Amniotic stem cell (primary cell): ENCODE measurements around the gene DPM3.
"Not testable (repeated sequence)": the region's sequence is repeated elsewhere in the genome, so short reads cannot be mapped to it uniquely, and the experiment has no call there.

Experiments
- DNase-seq: peaks from one replicate; lab custom pipeline; 2025; lab: John Stamatoyannopoulos, UW

The DPM3 gene

DNA sequence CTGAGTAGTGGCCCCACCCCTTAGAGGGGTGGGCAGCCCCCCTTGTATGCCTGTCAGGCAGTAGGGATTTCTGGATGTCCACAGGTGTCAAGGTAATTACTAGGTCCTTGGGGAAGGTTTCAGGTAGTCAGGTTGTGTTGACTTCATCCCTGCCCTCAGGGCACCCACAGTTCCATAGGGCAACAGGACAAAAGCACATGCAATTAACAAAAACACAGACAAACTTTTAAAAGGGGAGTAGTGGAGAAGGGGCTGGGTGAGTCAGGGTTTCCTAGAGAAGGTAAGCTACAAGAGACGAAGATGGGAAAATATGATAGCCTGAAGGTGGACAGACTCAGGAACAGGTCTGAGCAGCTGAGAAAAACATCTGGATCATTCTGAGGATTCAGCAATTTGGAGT lies 18.7 kb upstream of the DPM3 start:
- no peak for DNase-seq

DNA sequence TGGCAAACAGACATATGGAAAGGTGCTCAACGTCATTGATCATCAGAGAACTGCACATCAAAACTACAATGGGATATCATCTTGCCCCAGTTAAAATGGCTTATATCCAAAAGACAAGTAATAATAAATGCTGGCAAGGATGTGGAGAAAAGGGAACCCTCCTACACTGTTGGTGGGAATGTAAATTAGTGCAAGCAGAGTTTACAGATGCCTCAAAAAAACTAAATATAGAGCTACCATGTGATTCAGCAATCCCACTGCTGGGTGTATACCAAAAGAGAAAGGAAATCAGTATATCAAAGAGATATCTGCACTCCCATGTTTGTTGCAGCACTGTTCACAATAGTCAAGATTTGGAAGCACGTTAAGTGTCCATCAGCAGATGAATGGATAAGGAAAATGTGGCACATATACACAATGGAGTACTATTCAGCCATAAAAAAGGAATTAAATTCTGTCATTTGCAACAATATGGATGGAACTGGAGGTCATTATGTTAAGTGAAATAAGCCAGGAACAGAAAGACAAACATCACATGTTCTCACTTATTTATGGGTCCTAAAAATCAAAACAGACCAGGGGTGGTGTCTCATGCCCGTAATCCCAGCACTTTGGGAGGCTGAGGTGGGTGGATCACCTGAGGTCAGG lies 15.8 kb upstream of the DPM3 start:
- DNase-seq, result not testable (repeated sequence)

DNA sequence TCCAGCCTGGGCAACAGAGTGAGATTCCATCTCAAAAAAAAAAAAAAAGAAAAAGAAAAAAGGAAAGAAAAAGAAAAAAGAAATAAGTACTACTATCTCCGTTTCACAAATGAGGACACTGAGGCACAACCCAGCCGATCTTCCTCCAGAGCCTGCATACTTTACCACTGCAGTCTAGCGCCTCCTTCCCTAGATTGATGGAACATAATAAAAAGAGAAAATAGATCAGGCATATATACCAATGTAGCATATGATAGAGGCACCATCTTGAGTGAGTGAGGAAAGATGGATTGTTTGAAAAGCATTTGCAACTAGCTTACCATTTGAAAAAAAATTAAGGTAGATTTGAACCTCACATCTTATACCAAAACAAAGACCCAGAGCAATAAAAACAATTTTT lies 5.2 kb upstream of the DPM3 start:
- DNase-seq, result no peak

DNA sequence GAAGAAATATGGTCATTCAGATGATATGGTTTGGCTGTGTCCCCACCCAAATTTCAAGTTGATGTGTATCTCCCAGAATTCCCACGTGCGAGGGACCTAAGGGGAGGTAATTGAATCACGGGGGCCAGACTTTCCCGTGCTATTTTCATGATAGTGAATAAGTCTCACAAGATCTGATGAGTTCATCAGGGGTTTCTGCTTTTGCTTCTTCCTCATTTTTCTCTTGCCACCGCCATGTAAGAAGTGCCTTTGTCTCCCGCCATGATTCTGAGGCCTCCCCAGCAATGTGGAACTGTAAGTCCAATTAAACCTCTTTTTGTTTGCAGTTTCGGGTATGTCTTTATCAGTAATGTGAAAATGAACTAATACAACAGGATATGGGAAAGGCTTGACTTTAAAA lies 1.4 kb upstream of the DPM3 start:
- no peak for DNase-seq

DNA sequence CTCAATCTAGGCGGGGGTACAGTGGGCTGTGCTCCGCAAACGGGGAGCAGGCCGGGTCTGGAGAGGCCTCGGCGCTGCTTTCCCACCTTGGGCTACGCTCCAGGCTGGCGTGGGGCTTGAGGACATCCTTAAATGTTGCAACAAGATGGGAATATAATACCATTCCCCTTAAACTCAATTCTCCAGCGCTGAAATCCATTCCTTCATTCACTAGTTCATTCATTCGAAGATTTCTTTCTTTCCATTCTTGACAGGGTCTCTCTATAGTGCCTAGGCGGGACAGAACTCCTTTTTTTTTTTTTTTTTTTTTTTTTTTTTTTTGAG lies 261 bp upstream of the DPM3 start:
- DNase-seq, result no peak

DNA sequence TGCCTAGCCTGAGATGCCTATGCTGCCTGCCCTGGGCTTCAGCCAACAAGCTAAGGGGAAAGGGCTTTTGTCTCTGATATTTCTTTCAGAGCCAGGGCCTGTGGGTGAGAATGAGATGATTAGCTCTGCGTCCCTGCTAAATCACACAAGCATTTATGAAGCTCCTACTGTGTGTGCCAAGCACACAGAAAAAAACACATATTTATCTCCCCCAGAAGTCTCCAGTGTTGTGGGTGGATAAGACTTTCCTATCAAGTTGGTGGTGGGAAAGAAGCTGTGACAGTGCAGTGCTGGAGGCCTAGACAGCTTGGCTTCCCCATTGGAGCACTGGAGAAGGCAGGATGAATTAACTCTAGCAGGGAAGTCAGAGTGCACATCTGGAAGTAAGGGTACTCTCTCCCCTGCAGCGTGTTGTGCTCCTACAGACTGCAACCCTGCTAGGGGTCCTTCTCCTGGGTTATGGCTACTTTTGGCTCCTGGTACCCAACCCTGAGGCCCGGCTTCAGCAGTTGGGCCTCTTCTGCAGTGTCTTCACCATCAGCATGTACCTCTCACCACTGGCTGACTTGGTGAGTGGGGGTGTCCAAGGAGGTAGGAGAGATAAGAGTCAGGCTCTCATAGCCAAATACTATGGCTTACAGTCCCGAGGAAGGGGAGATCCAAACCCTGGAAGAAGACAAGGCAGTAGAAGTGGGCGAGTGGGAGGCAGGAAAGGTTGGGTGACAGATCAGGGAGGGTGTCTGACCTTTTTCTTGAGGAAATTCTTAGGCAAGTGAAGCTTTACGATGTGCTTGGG lies 3.0 kb downstream of the DPM3 start:
- no peak for DNase-seq

DNA sequence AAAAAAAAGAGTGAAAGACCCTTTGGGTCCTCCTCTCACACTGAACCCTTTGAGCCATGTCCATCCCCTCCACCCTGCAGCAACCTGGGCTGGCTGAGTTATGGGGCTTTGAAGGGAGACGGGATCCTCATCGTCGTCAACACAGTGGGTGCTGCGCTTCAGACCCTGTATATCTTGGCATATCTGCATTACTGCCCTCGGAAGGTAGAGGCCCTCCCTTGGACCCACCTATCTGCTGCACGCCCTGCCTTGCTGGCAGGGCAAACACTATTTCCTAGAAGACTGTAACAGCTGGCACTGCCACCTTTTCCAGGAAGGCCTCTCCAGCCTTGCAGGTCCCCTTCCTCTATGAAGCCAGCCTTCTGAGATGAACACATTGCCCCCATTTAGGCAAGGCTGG lies 3.6 kb downstream of the DPM3 start:
- DNase-seq, result no peak

DNA sequence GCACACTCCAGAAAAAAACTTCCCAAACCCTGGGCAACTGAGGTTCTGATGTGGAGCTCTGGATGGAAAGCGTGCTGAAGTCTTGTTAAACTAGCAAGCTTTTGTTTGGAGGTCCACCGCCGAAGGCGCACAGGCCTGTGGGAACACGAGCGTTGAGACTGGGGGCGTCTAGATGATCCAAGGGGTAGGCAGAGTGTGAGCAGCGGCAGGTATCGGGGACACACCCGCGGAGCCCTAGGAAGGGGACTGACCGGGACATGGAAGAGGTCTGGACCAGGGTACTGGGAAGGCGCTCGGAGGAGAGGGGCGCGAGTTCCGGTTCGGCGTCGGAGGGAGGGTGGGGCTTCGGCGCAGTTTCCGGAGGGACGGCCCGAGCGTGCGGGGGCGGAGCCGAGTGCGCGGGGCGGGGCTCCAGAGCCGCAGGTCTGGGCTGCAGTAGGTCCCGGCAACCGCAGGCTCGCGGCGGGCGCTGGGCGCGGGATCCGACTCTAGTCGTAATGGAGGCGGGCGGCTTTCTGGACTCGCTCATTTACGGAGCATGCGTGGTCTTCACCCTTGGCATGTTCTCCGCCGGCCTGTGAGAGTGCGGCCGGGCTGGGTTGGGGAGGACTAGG lies 4.8 kb downstream of the DPM3 start, which contains the start of gene SLC50A1:
Gene SLC50A1, plus strand, starts transcription at position 438 of the 614 bp plus-strand sequence. Its CDS starts 60 bp downstream, at position 498.
- peak; percentile 81 for DNase-seq

DNA sequence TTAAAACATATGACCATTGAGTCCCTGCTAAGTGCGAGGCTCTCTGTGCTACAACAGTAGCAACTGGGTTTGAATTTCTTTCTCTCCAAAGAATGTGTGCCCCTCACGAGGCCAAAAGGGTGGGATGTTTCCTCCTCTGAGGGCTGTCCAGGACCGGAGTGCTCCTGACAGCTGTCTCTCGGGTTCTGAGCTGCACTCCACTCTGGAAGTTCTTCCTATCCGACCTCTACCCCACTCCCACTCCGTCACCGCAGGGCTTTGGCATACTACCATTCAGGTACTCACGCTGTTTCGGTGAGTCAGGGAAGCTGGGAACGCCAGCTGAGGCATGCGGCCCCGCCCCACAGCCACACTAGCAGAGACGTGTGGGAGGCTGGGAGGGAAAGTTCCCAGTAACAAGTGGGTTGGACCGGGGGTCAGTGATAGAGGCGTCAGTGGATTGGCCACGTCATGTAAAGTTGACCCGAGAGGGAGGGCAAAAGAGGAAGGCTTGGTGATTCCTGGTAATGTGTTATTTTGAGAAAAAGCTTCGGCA lies 5.4 kb downstream of the DPM3 start:
- peak; percentile 94 for DNase-seq

DNA sequence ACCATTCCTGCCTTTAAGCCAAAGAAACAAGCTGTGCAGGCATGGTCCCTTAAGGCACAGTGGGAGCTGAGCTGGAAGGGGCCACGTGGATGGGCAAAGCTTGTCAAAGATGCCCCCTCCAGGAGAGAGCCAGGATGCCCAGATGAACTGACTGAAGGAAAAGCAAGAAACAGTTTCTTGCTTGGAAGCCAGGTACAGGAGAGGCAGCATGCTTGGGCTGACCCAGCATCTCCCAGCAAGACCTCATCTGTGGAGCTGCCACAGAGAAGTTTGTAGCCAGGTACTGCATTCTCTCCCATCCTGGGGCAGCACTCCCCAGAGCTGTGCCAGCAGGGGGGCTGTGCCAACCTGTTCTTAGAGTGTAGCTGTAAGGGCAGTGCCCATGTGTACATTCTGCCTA lies 6.0 kb downstream of the DPM3 start:
- DNase-seq, result no peak

DNA sequence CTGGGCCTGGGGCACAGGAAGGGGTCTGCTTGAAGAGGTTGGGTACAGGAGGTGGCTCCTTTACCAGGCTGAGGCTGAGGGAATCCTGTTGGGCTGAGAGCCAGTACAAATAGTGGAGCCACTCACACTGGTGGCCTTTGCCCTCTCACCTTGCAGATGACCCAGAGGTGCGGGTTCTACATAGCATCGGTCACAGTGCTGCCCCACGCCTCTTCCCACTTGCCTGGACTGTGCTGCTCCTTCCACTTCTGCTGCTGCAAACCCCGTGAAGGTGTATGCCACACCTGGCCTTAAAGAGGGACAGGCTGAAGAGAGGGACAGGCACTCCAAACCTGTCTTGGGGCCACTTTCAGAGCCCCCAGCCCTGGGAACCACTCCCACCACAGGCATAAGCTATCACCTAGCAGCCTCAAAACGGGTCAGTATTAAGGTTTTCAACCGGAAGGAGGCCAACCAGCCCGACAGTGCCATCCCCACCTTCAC lies 6.5 kb downstream of the DPM3 start:
- DNase-seq, result no peak

DNA sequence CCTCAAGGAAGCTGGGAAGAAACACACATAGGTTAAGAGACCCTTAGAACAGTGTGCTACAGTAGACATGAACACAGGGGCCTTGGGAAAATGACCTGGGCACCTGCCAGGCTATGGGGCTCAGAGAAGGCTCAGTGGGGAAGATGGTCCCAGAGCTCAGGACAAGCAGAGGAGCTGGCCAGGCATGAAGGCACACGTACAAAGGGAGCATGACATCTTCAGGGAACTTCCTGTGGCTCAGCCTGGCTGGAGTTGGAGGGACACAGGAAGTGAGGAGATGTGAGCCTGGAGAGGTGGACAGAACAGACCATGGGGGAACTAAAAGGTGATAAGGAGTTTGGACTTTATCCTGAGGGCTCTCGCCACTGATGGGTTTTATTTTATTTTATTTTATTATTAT lies 8.5 kb downstream of the DPM3 start:
- no peak for DNase-seq

DNA sequence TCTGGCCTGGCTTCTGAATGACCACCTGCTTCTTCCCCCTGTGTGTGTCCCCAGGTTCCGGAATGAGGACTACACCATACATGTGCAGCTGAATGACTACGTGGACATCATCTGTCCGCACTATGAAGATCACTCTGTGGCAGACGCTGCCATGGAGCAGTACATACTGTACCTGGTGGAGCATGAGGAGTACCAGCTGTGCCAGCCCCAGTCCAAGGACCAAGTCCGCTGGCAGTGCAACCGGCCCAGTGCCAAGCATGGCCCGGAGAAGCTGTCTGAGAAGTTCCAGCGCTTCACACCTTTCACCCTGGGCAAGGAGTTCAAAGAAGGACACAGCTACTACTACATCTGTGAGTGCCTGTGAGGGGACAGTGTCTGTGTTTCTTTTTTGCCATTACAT lies 9.0 kb downstream of the DPM3 start:
- no peak for DNase-seq

DNA sequence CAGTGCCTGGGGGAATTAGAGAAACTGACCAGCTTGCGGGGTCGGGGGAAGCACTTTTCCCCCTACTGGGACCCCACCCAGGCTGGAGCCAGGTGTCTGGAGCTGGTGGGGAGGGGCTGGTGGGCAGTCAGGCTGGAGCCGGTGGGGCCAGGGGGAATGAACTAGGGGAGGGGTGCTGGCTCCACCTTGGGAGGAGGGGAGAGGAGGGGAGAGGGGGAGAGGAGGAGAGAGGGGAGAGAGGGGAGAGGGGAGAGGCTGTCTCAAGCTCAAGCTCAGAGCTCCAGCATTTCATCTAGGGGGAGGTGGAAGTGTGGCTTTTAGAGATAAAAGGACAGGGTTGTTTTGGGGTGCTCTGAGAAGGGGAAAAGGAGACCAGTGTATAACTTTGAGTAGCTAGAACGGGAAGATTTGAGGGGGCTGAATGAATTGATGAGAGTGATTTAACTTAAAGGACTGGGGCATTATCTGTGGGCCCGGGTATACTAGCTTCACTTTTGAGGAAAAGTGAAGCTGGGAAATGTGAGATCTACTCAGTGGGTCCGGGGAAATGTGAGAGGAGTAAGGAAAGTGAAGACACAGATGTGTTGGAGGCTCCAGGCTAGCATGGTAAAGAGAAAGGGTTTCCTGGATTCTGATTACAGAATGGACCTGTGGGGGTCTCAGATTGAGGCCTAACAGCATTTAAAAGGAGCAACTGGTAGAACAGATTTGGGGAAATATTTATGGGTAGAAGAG lies 9.9 kb downstream of the DPM3 start:
- DNase-seq, result no peak

DNA sequence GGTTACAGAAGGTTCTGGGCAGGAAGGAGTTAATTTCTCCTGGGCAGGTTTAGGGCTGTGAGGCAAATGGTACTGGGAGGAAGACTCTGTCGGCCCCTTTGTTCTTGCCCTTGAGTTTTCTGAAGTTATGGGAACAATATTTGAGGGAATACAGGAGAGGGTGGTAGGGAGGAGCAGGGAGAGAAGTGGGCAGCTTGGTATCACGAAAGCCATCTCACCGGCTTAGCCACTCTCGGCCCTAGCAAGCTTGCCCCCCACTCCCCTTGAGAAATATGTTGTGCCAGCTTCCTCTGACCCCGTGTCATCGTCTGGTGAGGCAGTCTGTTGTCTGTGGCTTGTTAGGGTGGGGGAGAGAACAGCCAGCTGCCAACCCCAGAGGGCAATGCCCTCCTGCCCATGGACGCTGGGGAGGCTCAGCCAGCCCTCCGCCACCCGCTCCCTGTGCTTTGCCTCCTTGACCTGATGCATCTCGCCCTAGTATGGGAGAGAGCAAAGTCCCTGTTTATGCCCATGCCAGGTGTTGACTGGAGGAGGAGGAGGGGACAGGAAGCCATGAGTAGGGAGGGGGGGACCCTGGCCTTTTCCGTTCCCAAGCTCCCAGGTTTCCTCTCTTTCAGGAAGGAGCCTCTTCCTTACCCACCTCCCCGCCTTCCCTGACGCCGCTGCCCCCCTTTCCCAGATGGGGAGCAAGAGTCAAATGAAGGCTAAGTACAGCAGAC lies 11.4 kb downstream of the DPM3 start:
- DNase-seq, result no peak

DNA sequence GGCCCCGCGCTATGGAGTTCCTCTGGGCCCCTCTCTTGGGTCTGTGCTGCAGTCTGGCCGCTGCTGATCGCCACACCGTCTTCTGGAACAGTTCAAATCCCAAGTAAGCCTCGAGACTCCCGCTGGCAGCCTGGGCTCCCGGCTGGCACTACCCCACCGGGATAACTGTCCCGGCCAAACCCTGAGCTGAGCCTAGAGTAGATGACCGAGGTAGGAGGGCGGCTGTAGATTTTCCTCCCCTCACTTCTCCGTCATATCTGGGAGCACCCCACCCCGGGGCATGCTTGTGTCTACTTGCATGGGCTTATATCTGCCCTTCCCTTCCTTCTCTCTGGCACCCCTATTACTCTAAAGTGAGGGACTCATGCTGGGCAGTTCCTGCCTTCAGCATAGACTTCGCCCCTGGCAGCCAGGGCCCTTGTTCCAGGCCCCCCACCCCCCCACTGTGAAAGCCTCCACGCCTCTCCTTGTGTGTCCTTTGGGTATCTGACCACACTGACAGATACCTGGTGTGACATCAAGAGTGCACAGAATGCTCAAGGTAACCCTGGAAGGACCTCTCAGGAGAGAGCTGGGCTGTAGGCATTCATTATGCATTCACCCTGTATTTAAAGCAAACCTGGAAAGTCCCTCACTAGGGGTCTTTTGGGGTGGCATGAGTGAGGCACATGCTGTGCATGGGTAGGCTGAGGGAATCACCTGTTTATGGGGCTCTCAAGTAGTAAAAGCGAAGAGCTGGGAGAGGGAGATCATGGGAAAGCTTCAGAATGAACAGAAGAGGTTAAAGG lies 12.2 kb downstream of the DPM3 start:
- no peak for DNase-seq

DNA sequence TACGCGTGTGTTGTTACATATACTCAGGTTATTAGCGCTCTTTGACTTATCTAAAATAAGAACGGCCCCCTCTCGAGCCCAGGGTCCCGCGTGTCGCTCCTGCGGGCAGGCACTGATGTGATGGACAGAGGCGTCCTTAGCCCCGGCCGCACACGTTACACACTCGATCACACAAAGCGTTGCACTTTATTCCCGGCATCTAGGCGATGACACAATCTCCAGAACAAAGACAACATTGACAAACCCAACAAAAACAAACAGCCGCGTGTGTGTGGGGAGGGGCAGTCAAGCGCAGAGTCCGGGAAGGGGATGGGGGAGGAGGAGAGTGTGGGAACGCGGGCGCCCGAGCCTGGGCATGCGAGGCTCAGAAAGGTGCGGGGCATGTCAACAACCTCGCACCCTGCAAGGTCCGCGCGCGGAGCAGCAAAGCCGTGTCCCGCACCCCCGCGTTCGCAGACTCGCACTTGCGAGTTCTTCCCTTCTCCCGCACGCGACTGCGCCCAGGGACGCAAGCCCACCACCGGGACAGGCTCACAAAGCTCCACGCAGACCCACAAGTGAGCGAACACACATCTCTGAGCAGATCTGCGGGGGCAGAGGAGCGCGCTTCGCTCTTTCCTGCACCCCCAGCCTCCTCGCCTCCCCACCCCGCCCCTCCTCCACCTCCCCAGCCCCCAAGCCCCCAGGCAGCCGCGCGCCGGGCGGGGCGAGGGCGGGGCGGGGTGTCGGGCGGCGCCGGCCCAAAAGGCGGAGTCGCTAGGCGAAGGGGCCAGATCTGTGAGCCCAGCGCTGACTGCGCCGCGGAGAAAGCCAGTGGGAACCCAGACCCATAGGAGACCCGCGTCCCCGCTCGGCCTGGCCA lies 13.0 kb downstream of the DPM3 start, which contains the start of gene EFNA1:
Gene EFNA1, plus strand, starts transcription at position 772 of the 862 bp plus-strand sequence. CDS start 102 bp downstream, outside the sequence.
- no peak for DNase-seq

DNA sequence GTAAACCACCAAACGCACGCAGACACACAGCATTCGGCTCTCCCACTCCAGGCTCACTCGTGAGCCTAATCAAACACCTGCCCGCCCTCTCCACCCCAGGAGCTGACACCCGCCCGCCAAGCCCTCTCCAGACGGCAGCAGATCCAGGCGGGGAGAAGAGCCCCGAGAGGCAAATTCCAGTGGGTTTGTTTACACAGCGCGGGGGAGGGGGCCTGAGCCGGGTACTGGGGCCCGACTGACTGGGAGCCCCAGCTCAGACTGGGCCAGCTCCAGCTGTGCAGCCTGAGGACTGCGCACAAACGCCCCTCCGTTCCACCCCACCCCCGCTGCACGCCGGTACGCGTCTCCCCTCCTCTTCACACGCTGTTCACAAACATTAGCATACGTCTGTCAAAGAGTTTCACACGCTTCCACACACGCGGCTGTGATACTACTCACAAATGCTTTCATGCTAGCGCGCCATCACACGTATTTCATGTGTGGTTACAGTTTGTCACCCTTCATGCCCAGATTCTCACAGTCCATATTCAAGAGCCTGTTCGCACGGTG lies 13.7 kb downstream of the DPM3 start:
- DNase-seq, result no peak

DNA sequence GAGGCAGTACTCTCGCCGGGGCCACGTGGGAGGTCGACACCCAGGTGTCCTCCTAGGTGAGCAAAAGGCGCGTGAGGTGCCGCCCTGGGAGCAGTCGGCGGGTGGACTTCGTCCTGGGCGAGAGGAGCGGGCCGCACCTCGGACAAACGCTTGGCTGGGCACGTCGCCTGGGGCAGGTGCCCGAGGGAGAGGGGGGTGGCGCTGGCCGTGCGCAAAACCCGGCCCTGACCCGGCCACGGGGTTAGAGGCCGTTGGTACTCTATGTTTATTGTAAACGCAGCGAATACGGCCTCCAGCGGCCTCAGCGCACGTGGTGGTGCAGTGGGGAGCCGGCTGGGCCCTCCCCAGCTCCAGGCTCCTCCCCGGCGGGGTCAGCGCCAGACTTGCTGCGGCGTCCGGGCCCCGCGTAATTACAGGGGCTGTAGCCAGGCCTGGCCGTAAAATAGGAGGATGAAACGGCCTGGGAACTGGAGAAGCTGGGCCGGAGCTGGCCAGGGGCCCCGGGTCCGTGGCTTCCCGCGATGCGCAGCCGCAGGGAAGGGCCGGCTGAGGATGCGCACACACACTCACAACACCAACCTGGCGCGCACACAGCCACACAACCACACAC lies 14.3 kb downstream of the DPM3 start:
- DNase-seq, result no peak
